Heart right ventricle (tissue), 16 donors: ENCODE data around the gene THEMIS. TPM values are rescaled to one million over a fixed set of nuclear protein-coding genes. Genes with fewer than 3 reads are reported as not detected.

ENCODE experiments used
- ATAC-seq, 8 donors: fragments of 200-7000 bp; cut with Tn5 transposase; one replicate each; pipeline ENCODE4 v1.9.1; 2020; ENCODE audit warnings: mild to moderate bottlenecking in 8 of 8, moderate library complexity in 8 of 8, moderate number of reproducible peaks in 1 of 8
- DNase-seq, 2 donors: peaks; one replicate each; pipeline ENCODE4 v3.0.0-alpha.2; 2020
- H3K27ac ChIP-seq, 10 donors: fragments of 200-600 bp; sonication (generic) in 2 of 10; one replicate each; pipeline versions ENCODE4 v1.5.0 to v1.8.0; 2020 to 2022; ENCODE audit warnings: mild to moderate bottlenecking in 3 of 10
- H3K27me3 ChIP-seq, 7 donors: fragments of 200-600 bp; one replicate each; pipeline ENCODE4 v1.8.0; 2021 to 2022; ENCODE audit warnings: mild to moderate bottlenecking in 2 of 7
- H3K36me3 ChIP-seq, 9 donors: fragments of 200-600 bp; sonication (generic) in 1 of 9; one replicate each; pipeline versions ENCODE4 v1.5.0 to v1.8.0; 2020 to 2022; ENCODE audit warnings: mild to moderate bottlenecking in 2 of 9
- H3K4me1 ChIP-seq, 9 donors: fragments of 200-600 bp; sonication (generic) in 1 of 9; one replicate each; pipeline versions ENCODE4 v1.5.0 to v1.8.0; 2020 to 2022; ENCODE audit warnings: mild to moderate bottlenecking in 4 of 9
- H3K4me3 ChIP-seq, 10 donors: fragments of 200-600 bp; sonication (generic) in 2 of 10; one replicate each; pipeline versions ENCODE4 v1.5.0 to v1.8.0; 2020 to 2022; ENCODE audit warnings: mild to moderate bottlenecking in 7 of 10, moderate library complexity in 2 of 10
- H3K9me3 ChIP-seq, 11 donors: fragments of 200-600 bp in 10 of 11; sonication (generic) in 2 of 11; one replicate each; pipeline versions ENCODE4 v1.5.0 to v1.8.0; 2013 to 2022; ENCODE audit warnings: mild to moderate bottlenecking in 2 of 11, control low read depth in 1 of 11, moderate library complexity in 1 of 11
- CTCF ChIP-seq, 9 donors: fragments of 200-600 bp; sonication (generic) in 2 of 9; IDR thresholded peaks; one replicate each; pipeline versions ENCODE4 v1.5.0 to v1.8.0; 2021 to 2022; ENCODE audit warnings: antibody characterized with exemption in 9 of 9, mild to moderate bottlenecking in 5 of 9, moderate library complexity in 1 of 9
- WGBS, 2 donors: extraction: QIAGEN DNeasy Blood & Tissue Kit; methylation state at CpG; one replicate each; pipeline ENCODE4 v1.1.7; 2013; ENCODE audit warnings: inconsistent platforms in 1 of 2; 5-methylcytosine and 5-hydroxymethylcytosine counted together
- intact Hi-C, 10 donors: fragments of 100-400 bp; cut with DNase I; formaldehyde crosslinking; loops; one replicate each; pipeline versions ENCODE4 v1.11.1 to v1.14.2; 2022
- polyA plus RNA-seq, 2 donors: library from polyadenylated mRNA; stranded (reverse); fragments of 200-250 nt; gene quantifications; one replicate each; pipeline ENCODE4 v1.2.3, GENCODE V29; 2013
- total RNA-seq, 10 donors: library from RNA; stranded (reverse); fragmentation: NEBNext Ultra II Directional in 3 of 10; extraction: Animal tissue kit (Norgen Biotek cat#: 25700) in 3 of 10; gene quantifications; one replicate each; pipeline versions ENCODE4 v1.2.1 to v1.2.4, GENCODE V29; 2021 to 2023
- donor health status: Arrhythmogenic right ventricular cardiomyopathy.
- donor health status: ischemic (EF 13 %, LVEDD 7.1; RV severe dilation, severe dysfunction).
- donor health status: healthy with polysubstance abuse.
- donor health status: DM: no; HTN: yes; CAD: no.
- donor health status: DM: no; HTN: no; CAD: no.
- donor health status: ischemic (EF 25% LVEDD 6.9; RV normal size, moderate dysfunction).
- donor health status: ischemic (EF 25% LVEDD 5.7; RV mildly dilated, moderate dysfunction).
- donor health status: healthy.
- donor health status: DM: yes; HTN: yes; CAD: no.
- donor health status: Ischemic cardiomyopathy.
- donor health status: ischemic (EF 35%, LVEDD 5.7; RV mildly dilated, moderate dysfunction).
- donor health status: nonischemic (EF 11% LVEDD 7.7; RV severe dilation, severe dysfunction).
- donor health status: DM: yes; HTN: yes; CAD: no.
- donor health status: PGD.
- donor health status: ischemic (EF 29% LVEDD 5.4; RV normal size, mild dysfunction).
- donor health status: nonischemic (EF 23%, LVEDD 6.1; RV moderate dilation, normal function).

Gene THEMIS
- total and polyA plus RNA-seq, 12 donors, result 0.01 to 2.0 (median 0.14) TPM; not detected in 4

DNA sequence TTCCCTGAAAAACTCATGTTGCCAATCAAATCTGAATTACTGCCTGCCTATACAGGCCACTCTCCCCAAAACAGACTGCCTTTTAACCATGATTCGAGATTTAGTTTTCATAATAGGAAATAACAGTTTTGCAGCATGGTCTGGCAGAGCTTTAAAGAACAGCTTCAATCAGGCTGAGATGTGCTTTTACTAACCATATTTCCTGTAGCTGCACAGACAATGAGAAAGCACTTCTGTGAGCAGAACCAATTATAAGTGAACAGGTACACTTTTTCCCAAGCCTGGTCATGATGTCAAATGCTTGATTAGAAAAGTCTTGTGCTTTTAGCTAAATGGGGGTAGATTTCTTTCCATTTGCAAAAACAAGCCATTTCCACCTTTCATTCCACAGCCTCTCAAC lies 108.2 kb downstream of the THEMIS start:
- H3K4me3 ChIP-seq, result no peak overlapping the region
- no peaks in the 10 kb centered on the region for H3K9me3 ChIP-seq
- intact Hi-C loops, result no loop called here
- DNase-seq (no peak), ATAC-seq (no peak)
- H3K27ac ChIP-seq, result no peak overlapping the region
- TF ChIP-seq CTCF (IDR thresholded peaks at IDR 0.05), result no peak
- H3K4me1 ChIP-seq, result no peaks in the 10 kb centered on the region
- H3K27me3 ChIP-seq, result peaks cover 0 to under 1% (median 0%) of the 10 kb centered on the region in 7 donors
- no peaks in the 10 kb centered on the region for H3K36me3 ChIP-seq
- 66 to 74% methylated on average over 1 of the region's 1 CpG for WGBS, 2 donors

GRCh38 chr6:127791779-127792528 lies 108.9 kb downstream of the THEMIS start:
- Histone ChIP-seq H3K9me3 (no peaks in the 10 kb centered on the region), H3K4me3 (no peak overlapping the region), H3K27ac (no peak overlapping the region), H3K4me1 (no peaks in the 10 kb centered on the region), H3K27me3 (peaks cover 0 to 5% (median 0%) of the 10 kb centered on the region in 7 donors), H3K36me3 (no peaks in the 10 kb centered on the region)
- DNase-seq (no peak), ATAC-seq (no peak)
- intact Hi-C loops, result no loop called here
- no peak for TF ChIP-seq CTCF (IDR thresholded peaks at IDR 0.05)
- 85 to 89% methylated on average over 11 of the region's 11 CpGs for WGBS, 2 donors

DNA sequence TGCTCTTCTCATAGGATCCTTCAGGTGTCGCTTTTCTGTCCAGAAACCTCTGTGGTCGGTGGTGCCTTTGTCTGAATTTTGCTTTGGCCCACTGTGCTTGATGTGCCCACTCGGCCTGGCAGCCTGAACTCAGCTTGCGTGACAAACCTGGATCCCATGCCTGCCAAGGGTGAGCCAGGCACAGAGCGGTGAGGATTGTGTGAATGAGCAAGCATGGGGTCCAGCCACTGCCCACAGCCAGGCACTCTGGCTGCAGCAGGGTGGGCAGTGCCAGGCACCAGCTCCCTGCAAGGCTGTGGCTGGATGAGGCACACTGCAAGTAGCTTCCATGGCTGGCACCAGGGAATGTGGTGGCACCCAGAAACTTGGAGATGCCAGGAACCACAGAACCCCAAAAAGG lies 110.3 kb downstream of the THEMIS start:
- Histone ChIP-seq H3K9me3 (no peaks in the 10 kb centered on the region), H3K4me3 (no peak overlapping the region), H3K27me3 (peaks cover 0 to 5% (median 0%) of the 10 kb centered on the region in 7 donors), H3K4me1 (no peaks in the 10 kb centered on the region), H3K27ac (no peak overlapping the region), H3K36me3 (no peaks in the 10 kb centered on the region)
- WGBS, 2 donors, result 87 to 96% methylated on average over 5 of the region's 5 CpGs
- TF ChIP-seq CTCF (IDR thresholded peaks at IDR 0.05), result no peak
- ATAC-seq (no peak), DNase-seq (no peak)
- intact Hi-C loops, result no loop called here

DNA sequence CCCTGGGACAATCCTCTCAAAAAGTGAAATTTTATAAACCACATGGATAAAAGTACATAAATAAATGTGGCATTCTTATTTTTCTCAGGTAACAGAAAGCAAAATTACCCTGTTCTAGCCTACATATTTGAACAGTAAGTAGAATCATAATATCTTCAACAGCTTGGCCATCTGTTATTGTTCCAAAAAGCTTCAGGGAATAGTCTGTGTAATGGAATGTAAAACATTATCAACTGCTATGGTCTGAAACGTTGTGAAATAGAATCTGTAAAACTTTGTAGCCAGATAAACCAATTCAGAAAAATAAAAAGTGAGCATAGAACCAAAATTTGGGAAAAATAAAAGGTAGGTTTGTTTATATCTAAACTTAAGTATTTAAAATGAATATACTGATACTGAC lies 114.7 kb downstream of the THEMIS start:
- Histone ChIP-seq H3K4me1 (no peaks in the 10 kb centered on the region), H3K4me3 (no peak overlapping the region), H3K9me3 (no peaks in the 10 kb centered on the region), H3K27me3 (peaks cover 0 to 5% (median 0%) of the 10 kb centered on the region in 7 donors), H3K27ac (no peak overlapping the region), H3K36me3 (no peaks in the 10 kb centered on the region)
- no peak for ATAC-seq
- intact Hi-C loops, result no loop called here
- 14 to 21% methylated on average over 1 of the region's 1 CpG for whole genome bisulfite sequencing, 2 donors
- DNase-seq, result no peak
- no peak for TF ChIP-seq CTCF (IDR thresholded peaks at IDR 0.05)
